SK-N-SH treated with all-trans-retinoic acid at 6 μM for 48 hours (cell line): ENCODE results near the gene CEP57L1.

Source experiments
- ARNTL ChIP-seq: fragments of 450-650 bp; formaldehyde crosslinking; IDR thresholded peaks from 2 replicates; pipeline ENCODE4 v1.5.0; 2020; ENCODE audit warnings: low read depth, mild to moderate bottlenecking, moderate library complexity, borderline replicate concordance
- BACH2 ChIP-seq: fragments of 250-450 bp; sonication (Bioruptor Pico); IDR thresholded peaks from 2 replicates; pipeline ENCODE4 v1.9.0; 2021; ENCODE audit warnings: mild to moderate bottlenecking, borderline replicate concordance
- GLIS3 ChIP-seq: fragments of 250-450 bp; sonication (Bioruptor Pico); IDR thresholded peaks from 2 replicates; pipeline ENCODE4 v1.5.0; 2020; ENCODE audit warnings: mild to moderate bottlenecking, moderate library complexity
- PPARA ChIP-seq: fragments of 250-450 bp; sonication (Bioruptor Pico); IDR thresholded peaks from 2 replicates; pipeline ENCODE4 v1.5.0; 2020; ENCODE audit warnings: mild to moderate bottlenecking, borderline replicate concordance
- RARB ChIP-seq: fragments of 250-450 bp; sonication (Bioruptor Pico); IDR thresholded peaks from 2 replicates; pipeline ENCODE4 v1.8.0; 2021; ENCODE audit warnings: mild to moderate bottlenecking, moderate library complexity
- TCF4 ChIP-seq: fragments of 250-450 bp; sonication (Bioruptor Pico); IDR thresholded peaks from 2 replicates; pipeline ENCODE4 v1.8.0; 2021; ENCODE audit warnings: mild to moderate bottlenecking, moderate library complexity, borderline replicate concordance
- ZC3H10 ChIP-seq: fragments of 250-450 bp; sonication (Bioruptor Pico); IDR thresholded peaks from 2 replicates; pipeline ENCODE4 v1.5.1; 2021; ENCODE audit warnings: mild to moderate bottlenecking, moderate library complexity
- ZFP3 ChIP-seq: fragments of 250-450 bp; sonication (Bioruptor Pico); IDR thresholded peaks from 2 replicates; pipeline ENCODE4 v1.5.0; 2020; ENCODE audit warnings: mild to moderate bottlenecking, moderate library complexity
- ZFP30 ChIP-seq: fragments of 450-650 bp; formaldehyde crosslinking; IDR thresholded peaks from 2 replicates; pipeline ENCODE4 v1.5.0; 2022; ENCODE audit warnings: mild to moderate bottlenecking, moderate library complexity
- ZNF565 ChIP-seq: fragments of 450-650 bp; formaldehyde crosslinking; conservative IDR thresholded peaks from 2 replicates; pipeline ENCODE4 v1.5.0; 2020; ENCODE audit warnings: low read depth, mild to moderate bottlenecking, moderate library complexity
- ZNF70 ChIP-seq: fragments of 450-650 bp; formaldehyde crosslinking; IDR thresholded peaks from 2 replicates; pipeline ENCODE4 v1.5.0; 2020; ENCODE audit warnings: mild to moderate bottlenecking, moderate library complexity
- ZNF8 ChIP-seq: fragments of 450-650 bp; formaldehyde crosslinking; IDR thresholded peaks from 2 replicates; pipeline ENCODE4 v1.5.0; 2020; ENCODE audit warnings: mild to moderate bottlenecking, moderate library complexity
- TF ChIP-seq, protein P1 (sequence below): fragments of 250-450 bp; sonication (Bioruptor Pico); IDR thresholded peaks from 2 replicates; pipeline ENCODE4 v1.8.0; 2020; ENCODE audit warnings: mild to moderate bottlenecking, moderate library complexity, borderline replicate concordance

DNA sequence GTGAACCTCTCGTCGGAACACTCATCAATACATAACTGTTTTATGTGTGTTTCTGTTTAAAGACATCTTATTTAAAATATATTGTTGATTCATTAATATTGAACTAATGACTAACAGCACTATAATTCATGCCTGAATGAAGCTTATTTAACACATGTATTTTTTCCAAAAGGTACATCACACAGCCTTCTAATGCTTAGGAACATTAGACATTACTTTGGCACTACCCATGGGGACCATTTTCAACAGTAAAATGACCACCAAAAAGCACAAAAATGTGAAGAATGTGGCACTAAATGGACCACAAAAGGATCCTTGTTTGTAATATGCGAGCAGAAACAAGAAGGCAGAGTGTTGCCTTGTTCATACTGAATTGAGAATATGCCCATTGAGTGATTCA, 109.2 kb downstream of the CEP57L1 start:
- TF ChIP-seq ZNF8 (no peak), ZFP30 (CRISPR knock-in tag) (no peak), RARB (CRISPR knock-in tag) (no peak), ARNTL (CRISPR knock-in tag) (no peak), ZFP3 (CRISPR knock-in tag) (no peak), TCF4 (CRISPR knock-in tag) (no peak), ZC3H10 (CRISPR knock-in tag) (no peak), ZNF70 (no peak), ZNF565 (CRISPR knock-in tag) (no peak), BACH2 (CRISPR knock-in tag) (no peak), PPARA (no peak), GLIS3 (no peak)
- TF ChIP-seq, protein P1, sequence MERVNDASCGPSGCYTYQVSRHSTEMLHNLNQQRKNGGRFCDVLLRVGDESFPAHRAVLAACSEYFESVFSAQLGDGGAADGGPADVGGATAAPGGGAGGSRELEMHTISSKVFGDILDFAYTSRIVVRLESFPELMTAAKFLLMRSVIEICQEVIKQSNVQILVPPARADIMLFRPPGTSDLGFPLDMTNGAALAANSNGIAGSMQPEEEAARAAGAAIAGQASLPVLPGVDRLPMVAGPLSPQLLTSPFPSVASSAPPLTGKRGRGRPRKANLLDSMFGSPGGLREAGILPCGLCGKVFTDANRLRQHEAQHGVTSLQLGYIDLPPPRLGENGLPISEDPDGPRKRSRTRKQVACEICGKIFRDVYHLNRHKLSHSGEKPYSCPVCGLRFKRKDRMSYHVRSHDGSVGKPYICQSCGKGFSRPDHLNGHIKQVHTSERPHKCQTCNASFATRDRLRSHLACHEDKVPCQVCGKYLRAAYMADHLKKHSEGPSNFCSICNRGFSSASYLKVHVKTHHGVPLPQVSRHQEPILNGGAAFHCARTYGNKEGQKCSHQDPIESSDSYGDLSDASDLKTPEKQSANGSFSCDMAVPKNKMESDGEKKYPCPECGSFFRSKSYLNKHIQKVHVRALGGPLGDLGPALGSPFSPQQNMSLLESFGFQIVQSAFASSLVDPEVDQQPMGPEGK (CRISPR knock-in tag) = no peak
